ENCODE results near the gene CRLF3. TPM values are rescaled to one million over a fixed set of nuclear protein-coding genes. Genes with fewer than 3 reads are reported as not detected.
"Not testable (repeated sequence)": the region's sequence is repeated elsewhere in the genome, so short reads cannot be mapped to it uniquely, and the experiment has no call there.

Gene CRLF3
- polyA plus RNA-seq, 3 donors: 41.0 to 92.8 (median 88.5) TPM

GRCh38 chr17:30742669-30743068, 81.8 kb downstream of the CRLF3 start:
- peaks cover 18% of the 10 kb centered on the region for H4K20me1 ChIP-seq (ENCODE audit: insufficient read depth, low read length)
- H3K9me3 ChIP-seq (replicated peaks in 1 of 2; ENCODE audit: control insufficient read depth in 1 of 2, insufficient read depth in 1 of 2, low read length in 2 of 2); H2AFZ ChIP-seq (ENCODE audit: insufficient read depth, low read depth, low read length, poor library complexity, severe bottlenecking); H3K9ac ChIP-seq (ENCODE audit: insufficient read depth, low read length, poor library complexity, severe bottlenecking); H3K27ac Mint-ChIP-seq; H3K4me3 ChIP-seq (replicated peaks in 1 of 3; ENCODE audit: low read depth in 2 of 3, low read length in 3 of 3); H3K9me3 Mint-ChIP-seq; intact Hi-C loops (cut with micrococcal nuclease); H3K27me3 Mint-ChIP-seq (ENCODE audit: low read depth in 3 of 3); H3K4me3 Mint-ChIP-seq; H3K27me3 ChIP-seq (ENCODE audit: control insufficient read depth in 2 of 2, insufficient read depth in 2 of 2, low read length in 2 of 2); H3K4me1 Mint-ChIP-seq; H3K4me2 ChIP-seq (replicated peaks; ENCODE audit: extremely low read depth, low read length, poor library complexity, severe bottlenecking); DNase-seq; H3K27ac ChIP-seq (ENCODE audit: low read depth in 1 of 2, low read length in 2 of 2); H3K4me1 ChIP-seq (ENCODE audit: control insufficient read depth in 1 of 2, insufficient read depth in 2 of 2, low read length in 2 of 2): not testable (repeated sequence)
- H3K79me2 ChIP-seq (ENCODE audit: insufficient read depth, low read length): peaks cover 73% of the 10 kb centered on the region
- peaks cover 20 to 68% of the 10 kb centered on the region in 2 donors for H3K36me3 ChIP-seq (replicated peaks in 1 of 2; ENCODE audit: control insufficient read depth in 1 of 2, insufficient read depth in 2 of 2, low read length in 2 of 2)
- peaks cover 44 to 56% of the 10 kb centered on the region in 2 donors for H3K36me3 Mint-ChIP-seq
- WGBS (ENCODE audit: insufficient coverage): no CpG with 5 or more reads among the region's 1 CpG

- not testable (repeated sequence) for H3K9me3 Mint-ChIP-seq
- Mint-ChIP-seq H3K27ac (peak overlapping the region in 5 of 7 donors; percentile 18 to 66 (median 55)), H3K4me1 (peaks cover 23% of the 10 kb centered on the region)
These were observed 88.1 kb downstream of the CRLF3 start for GRCh38 chr17:30736371-30736770.

GRCh38 chr17:30735644-30736043, 88.8 kb downstream of the CRLF3 start:
- Histone ChIP-seq H3K79me2 (ENCODE audit: insufficient read depth, low read length) (peaks cover 84% of the 10 kb centered on the region), H3K36me3 (replicated peaks in 1 of 2; ENCODE audit: control insufficient read depth in 1 of 2, insufficient read depth in 2 of 2, low read length in 2 of 2) (peaks cover 4 to 21% of the 10 kb centered on the region in 2 donors), H4K20me1 (ENCODE audit: insufficient read depth, low read length) (peaks cover 43% of the 10 kb centered on the region), H3K4me1 (ENCODE audit: control insufficient read depth in 1 of 2, insufficient read depth in 2 of 2, low read length in 2 of 2) (peaks cover 5 to 12% of the 10 kb centered on the region in 2 donors)
- H3K27me3 Mint-ChIP-seq (ENCODE audit: low read depth in 3 of 3); H3K9me3 Mint-ChIP-seq; H3K9me3 ChIP-seq (replicated peaks in 1 of 2; ENCODE audit: control insufficient read depth in 1 of 2, insufficient read depth in 1 of 2, low read length in 2 of 2); H3K9ac ChIP-seq (ENCODE audit: insufficient read depth, low read length, poor library complexity, severe bottlenecking); H3K27me3 ChIP-seq (ENCODE audit: control insufficient read depth in 2 of 2, insufficient read depth in 2 of 2, low read length in 2 of 2); DNase-seq; intact Hi-C loops (cut with micrococcal nuclease); H3K4me2 ChIP-seq (replicated peaks; ENCODE audit: extremely low read depth, low read length, poor library complexity, severe bottlenecking); H2AFZ ChIP-seq (ENCODE audit: insufficient read depth, low read depth, low read length, poor library complexity, severe bottlenecking); H3K4me3 Mint-ChIP-seq; H3K27ac ChIP-seq (ENCODE audit: low read depth in 1 of 2, low read length in 2 of 2); H3K4me3 ChIP-seq (replicated peaks in 1 of 3; ENCODE audit: low read depth in 2 of 3, low read length in 3 of 3): not testable (repeated sequence)
- Mint-ChIP-seq H3K4me1 (peaks cover 25% of the 10 kb centered on the region), H3K36me3 (peaks cover 25 to 37% of the 10 kb centered on the region in 2 donors), H3K27ac (peak overlapping the region in 4 of 7 donors; percentile 7 to 77 (median 26))
- WGBS (ENCODE audit: insufficient coverage): no CpG with 5 or more reads among the region's 5 CpGs

More at GRCh38 chr17:30736371-30736770, 88.1 kb downstream of the CRLF3 start:
- H3K4me2 ChIP-seq (replicated peaks; ENCODE audit: extremely low read depth, low read length, poor library complexity, severe bottlenecking); H3K27me3 ChIP-seq (ENCODE audit: control insufficient read depth in 2 of 2, insufficient read depth in 2 of 2, low read length in 2 of 2); H3K9ac ChIP-seq (ENCODE audit: insufficient read depth, low read length, poor library complexity, severe bottlenecking); intact Hi-C loops (cut with micrococcal nuclease); H3K4me3 Mint-ChIP-seq; H3K27ac ChIP-seq (ENCODE audit: low read depth in 1 of 2, low read length in 2 of 2); DNase-seq; H3K9me3 ChIP-seq (replicated peaks in 1 of 2; ENCODE audit: control insufficient read depth in 1 of 2, insufficient read depth in 1 of 2, low read length in 2 of 2); H3K4me3 ChIP-seq (replicated peaks in 1 of 3; ENCODE audit: low read depth in 2 of 3, low read length in 3 of 3); H3K27me3 Mint-ChIP-seq (ENCODE audit: low read depth in 3 of 3); H2AFZ ChIP-seq (ENCODE audit: insufficient read depth, low read depth, low read length, poor library complexity, severe bottlenecking): not testable (repeated sequence)
- 98% methylated on average over 16 of the region's 18 CpGs for WGBS (ENCODE audit: insufficient coverage)
- H3K4me1 ChIP-seq (ENCODE audit: control insufficient read depth in 1 of 2, insufficient read depth in 2 of 2, low read length in 2 of 2): peaks cover 3 to 12% of the 10 kb centered on the region in 2 donors
- peaks cover 4 to 28% of the 10 kb centered on the region in 2 donors for H3K36me3 ChIP-seq (replicated peaks in 1 of 2; ENCODE audit: control insufficient read depth in 1 of 2, insufficient read depth in 2 of 2, low read length in 2 of 2)
- H3K79me2 ChIP-seq (ENCODE audit: insufficient read depth, low read length): peaks cover 91% of the 10 kb centered on the region
- peaks cover 28 to 42% of the 10 kb centered on the region in 2 donors for H3K36me3 Mint-ChIP-seq
- H4K20me1 ChIP-seq (ENCODE audit: insufficient read depth, low read length): peaks cover 49% of the 10 kb centered on the region

DNA sequence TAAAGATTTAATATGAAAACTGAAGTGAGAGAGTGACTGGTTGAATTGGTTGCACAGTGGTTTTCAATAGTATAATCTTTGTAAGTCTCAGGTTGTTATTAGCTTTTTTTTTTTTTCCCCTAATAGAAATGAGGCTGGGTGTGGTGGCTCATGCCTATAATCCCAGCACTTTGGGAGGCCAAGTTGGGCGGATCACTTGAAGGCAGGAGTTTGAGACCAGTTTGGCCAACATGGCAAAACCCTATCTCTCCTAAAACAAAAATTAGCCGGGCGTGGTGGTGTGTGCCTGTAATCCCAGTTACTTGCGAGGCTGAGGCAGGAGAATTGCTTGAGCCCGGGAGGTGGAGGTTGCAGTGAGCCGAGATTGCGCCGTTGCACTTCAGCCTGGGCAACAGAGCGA, 89.3 kb downstream of the CRLF3 start:
- H3K9me3 ChIP-seq (replicated peaks in 1 of 2; ENCODE audit: control insufficient read depth in 1 of 2, insufficient read depth in 1 of 2, low read length in 2 of 2); DNase-seq; H3K4me2 ChIP-seq (replicated peaks; ENCODE audit: extremely low read depth, low read length, poor library complexity, severe bottlenecking); H2AFZ ChIP-seq (ENCODE audit: insufficient read depth, low read depth, low read length, poor library complexity, severe bottlenecking); intact Hi-C loops (cut with micrococcal nuclease); H3K27me3 Mint-ChIP-seq (ENCODE audit: low read depth in 3 of 3); H3K9ac ChIP-seq (ENCODE audit: insufficient read depth, low read length, poor library complexity, severe bottlenecking); H3K27me3 ChIP-seq (ENCODE audit: control insufficient read depth in 2 of 2, insufficient read depth in 2 of 2, low read length in 2 of 2); H3K27ac ChIP-seq (ENCODE audit: low read depth in 1 of 2, low read length in 2 of 2); H3K4me3 ChIP-seq (replicated peaks in 1 of 3; ENCODE audit: low read depth in 2 of 3, low read length in 3 of 3); H3K9me3 Mint-ChIP-seq; H3K4me3 Mint-ChIP-seq: not testable (repeated sequence)
- no CpG with 5 or more reads among the region's 9 CpGs for WGBS (ENCODE audit: insufficient coverage)
- Mint-ChIP-seq H3K36me3 (peaks cover 22 to 35% of the 10 kb centered on the region in 2 donors), H3K27ac (peak overlapping the region in 5 of 7 donors; percentile 40 to 82 (median 70)), H3K4me1 (peaks cover 30% of the 10 kb centered on the region)
- Histone ChIP-seq H3K4me1 (ENCODE audit: control insufficient read depth in 1 of 2, insufficient read depth in 2 of 2, low read length in 2 of 2) (peaks cover 9 to 12% of the 10 kb centered on the region in 2 donors), H3K79me2 (ENCODE audit: insufficient read depth, low read length) (peaks cover 84% of the 10 kb centered on the region), H4K20me1 (ENCODE audit: insufficient read depth, low read length) (peaks cover 38% of the 10 kb centered on the region), H3K36me3 (replicated peaks in 1 of 2; ENCODE audit: control insufficient read depth in 1 of 2, insufficient read depth in 2 of 2, low read length in 2 of 2) (peaks cover under 1 to 17% of the 10 kb centered on the region in 2 donors)

Measured in CD14-positive monocyte (primary cell).